GM08714 (cell line): Measurements from ENCODE around the gene RBL2.
"Not testable (repeated sequence)": the region's sequence is repeated elsewhere in the genome, so short reads cannot be mapped to it uniquely, and the experiment has no call there.

Source experiments
- H3K4me3 ChIP-seq: fragments of 200-500 bp; sonication (Bioruptor generic); 2 replicates; pipeline ENCODE4 v1.5.1; 2014; ENCODE audit warnings: mild to moderate bottlenecking, low read length, inconsistent platforms
- ZNF274 ChIP-seq: IDR thresholded peaks from 2 replicates; pipeline ENCODE4 v1.6.1; 2012; ENCODE audit warnings: mild to moderate bottlenecking, low read depth, low read length

RBL2 gene, protein sequence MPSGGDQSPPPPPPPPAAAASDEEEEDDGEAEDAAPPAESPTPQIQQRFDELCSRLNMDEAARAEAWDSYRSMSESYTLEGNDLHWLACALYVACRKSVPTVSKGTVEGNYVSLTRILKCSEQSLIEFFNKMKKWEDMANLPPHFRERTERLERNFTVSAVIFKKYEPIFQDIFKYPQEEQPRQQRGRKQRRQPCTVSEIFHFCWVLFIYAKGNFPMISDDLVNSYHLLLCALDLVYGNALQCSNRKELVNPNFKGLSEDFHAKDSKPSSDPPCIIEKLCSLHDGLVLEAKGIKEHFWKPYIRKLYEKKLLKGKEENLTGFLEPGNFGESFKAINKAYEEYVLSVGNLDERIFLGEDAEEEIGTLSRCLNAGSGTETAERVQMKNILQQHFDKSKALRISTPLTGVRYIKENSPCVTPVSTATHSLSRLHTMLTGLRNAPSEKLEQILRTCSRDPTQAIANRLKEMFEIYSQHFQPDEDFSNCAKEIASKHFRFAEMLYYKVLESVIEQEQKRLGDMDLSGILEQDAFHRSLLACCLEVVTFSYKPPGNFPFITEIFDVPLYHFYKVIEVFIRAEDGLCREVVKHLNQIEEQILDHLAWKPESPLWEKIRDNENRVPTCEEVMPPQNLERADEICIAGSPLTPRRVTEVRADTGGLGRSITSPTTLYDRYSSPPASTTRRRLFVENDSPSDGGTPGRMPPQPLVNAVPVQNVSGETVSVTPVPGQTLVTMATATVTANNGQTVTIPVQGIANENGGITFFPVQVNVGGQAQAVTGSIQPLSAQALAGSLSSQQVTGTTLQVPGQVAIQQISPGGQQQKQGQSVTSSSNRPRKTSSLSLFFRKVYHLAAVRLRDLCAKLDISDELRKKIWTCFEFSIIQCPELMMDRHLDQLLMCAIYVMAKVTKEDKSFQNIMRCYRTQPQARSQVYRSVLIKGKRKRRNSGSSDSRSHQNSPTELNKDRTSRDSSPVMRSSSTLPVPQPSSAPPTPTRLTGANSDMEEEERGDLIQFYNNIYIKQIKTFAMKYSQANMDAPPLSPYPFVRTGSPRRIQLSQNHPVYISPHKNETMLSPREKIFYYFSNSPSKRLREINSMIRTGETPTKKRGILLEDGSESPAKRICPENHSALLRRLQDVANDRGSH

DNA sequence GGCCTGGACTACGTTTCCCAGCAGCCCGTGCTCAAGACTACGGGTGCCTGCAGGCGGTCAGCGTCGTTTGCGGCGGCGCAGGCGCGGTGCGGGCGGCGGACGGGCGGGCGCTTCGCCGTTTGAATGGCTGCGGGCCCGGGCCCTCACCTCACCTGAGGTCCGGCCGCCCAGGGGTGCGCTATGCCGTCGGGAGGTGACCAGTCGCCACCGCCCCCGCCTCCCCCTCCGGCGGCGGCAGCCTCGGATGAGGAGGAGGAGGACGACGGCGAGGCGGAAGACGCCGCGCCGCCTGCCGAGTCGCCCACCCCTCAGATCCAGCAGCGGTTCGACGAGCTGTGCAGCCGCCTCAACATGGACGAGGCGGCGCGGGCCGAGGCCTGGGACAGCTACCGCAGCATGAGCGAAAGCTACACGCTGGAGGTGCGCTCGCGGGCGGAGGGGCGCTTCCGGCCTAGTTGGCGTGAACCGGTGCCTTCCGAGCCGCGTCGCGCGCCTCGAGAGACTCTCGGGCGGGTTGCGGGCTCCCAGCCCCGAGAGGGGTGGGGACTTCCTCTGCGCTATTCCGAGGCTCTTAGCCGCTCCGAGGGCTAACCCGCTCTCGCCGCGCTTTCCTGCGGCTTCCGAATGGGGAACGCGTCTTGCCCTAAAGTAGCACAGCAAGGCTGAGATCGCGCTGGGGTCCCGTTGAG, at the start of gene RBL2:
Gene RBL2 (plus strand): TSS at position 95 of the 689 bp plus-strand sequence. CDS start 86 bp downstream, at position 181.
- TF ChIP-seq ZNF274, result no peak
- H3K4me3 ChIP-seq, result peak within 1 kb of the TSS; percentile 92

DNA sequence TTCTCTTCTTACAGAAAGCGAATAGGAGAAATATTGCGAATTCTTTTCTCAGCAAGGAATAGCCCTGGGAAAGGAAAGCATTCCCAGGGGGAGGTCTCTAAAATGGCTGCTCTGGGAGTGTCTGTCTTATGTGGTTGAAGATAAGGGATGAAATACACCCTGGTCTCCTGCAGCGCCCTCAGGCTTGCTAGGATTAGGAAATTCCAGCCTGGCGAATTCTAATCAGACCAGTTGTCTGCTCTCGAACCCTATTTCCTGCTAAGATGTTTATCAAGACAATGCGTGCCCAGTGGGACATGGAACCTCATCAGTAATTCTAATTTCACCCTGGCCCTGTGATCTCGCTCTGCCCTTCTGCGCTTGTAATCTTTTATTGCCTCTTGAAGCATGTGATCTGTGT, 49.7 kb upstream of the RBL2 start:
- not testable (repeated sequence) for H3K4me3 ChIP-seq

DNA sequence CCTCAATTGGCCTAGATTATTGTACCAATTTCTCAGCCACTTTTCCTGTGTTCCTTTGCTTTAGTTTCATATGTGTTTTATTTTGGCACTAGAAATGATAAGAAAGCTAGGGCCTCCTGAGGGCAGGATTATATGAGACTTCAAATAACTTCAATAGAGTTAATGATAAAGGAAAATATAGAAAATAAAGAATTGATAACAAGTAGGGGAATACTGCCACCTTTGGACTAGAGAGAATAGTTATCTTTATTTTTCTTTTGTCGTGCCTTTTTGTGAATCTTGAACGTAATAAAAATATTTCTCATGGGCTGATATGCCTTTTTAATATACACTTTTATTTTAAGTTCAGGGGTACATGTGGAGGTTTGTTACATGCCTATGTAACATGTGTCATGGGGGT, 29.3 kb upstream of the RBL2 start:
- TF ChIP-seq ZNF274, result no peak

DNA sequence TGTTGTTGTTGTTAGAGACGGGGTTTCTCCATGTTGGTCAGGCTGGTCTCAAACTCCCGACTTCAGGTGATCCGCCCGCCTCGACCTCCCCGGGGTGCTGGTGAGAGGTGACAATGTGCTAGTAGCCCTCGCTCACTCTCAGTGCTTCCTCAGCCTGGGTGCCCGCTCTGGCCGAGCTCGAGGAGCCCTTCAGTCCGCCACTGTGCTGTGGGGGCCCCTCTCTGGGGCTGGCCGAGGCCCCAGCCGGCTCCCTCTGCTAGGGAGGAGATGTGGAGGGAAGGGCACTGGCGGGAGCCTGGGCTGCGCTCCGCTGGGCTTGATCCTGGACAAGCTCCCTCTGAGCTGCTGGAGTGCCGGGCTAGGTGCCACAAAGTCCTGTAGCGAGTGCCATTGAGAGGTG, 21.7 kb upstream of the RBL2 start:
- no peak overlapping the region for H3K4me3 ChIP-seq
- TF ChIP-seq ZNF274, result no peak

More for the DNA sequence above, 29.3 kb upstream of the RBL2 start:
- H3K4me3 ChIP-seq, result no peak overlapping the region

DNA sequence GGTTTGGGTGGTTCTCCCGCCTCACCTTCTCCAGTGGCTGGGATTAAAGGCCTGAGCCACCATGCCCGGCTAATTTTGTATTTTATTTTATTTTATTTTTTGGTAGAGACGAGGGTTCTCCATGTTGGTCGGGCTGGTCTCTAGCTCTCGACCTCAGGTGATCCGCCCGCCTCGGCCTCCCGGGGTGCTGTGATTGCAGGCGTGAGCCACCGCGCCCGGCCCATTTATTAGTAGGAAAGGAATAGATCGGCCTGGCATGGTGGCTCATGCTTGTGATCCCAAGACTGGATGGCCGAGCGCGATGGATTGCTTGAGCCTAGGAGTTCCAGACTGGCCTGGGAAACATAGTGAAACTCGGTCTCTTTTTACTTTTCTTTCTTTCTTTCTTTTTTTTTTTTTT, 20.4 kb upstream of the RBL2 start:
- no peak overlapping the region for H3K4me3 ChIP-seq
- TF ChIP-seq ZNF274, result no peak

DNA sequence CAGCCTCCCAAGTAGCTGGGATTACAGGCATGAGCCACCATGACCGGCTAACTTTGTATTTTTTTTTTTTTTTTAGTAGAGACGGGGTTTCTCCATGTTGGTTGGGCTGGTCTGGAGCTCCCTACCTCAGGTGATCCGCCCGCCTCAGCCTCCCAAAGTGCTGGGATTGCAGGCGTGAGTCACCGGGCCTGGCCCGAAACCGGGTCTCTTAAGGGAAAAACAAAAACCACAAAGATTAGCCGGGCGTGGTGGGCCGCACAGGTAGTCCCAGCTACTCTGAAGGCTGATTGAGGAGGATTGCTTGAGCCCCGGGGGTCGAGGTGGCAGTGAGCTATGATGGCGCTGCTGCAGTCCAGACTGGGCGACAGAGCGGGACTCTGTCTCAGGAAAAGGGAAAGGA, 19.9 kb upstream of the RBL2 start:
- no peak overlapping the region for H3K4me3 ChIP-seq
- TF ChIP-seq ZNF274, result no peak

DNA sequence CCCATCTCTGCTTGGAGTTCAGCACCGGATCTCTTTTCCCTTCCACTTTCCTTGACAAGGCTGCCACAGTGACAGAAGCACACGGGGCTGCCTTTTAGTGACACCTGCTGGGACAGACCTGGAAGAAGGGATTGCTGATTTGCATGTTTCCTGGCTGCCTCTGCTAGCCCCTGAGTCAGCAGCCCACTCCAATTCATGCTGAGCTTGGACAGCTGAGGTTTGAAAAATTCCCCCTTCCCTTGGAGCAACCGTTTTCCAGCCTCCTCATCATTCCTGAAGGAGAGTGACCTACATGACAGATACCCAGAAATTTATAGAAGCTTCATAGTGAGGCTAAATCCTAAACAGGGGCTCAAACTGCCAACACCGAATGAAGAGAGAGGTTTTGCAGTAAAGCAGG, 18.8 kb upstream of the RBL2 start:
- no peak overlapping the region for H3K4me3 ChIP-seq
- TF ChIP-seq ZNF274, result no peak

DNA sequence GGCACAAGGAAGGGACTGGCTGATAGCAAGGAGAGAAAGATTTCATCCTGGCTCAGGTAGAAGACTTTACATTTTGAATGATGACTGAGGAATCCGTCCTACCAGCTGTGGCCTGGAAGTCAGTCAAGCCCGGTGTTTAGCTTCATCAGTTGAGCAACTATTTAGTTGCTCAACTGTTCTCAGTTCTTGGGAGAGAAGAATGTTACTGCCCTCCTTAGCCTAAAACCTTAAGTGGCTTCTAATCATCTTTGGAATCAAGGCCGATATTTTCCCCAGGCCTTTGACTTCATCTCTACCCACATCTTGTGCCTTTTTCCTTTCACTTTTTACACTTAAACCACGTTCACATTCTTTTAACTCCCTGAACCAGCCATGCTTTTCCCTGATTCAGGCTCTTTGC, 17.3 kb upstream of the RBL2 start:
- no peak for TF ChIP-seq ZNF274

DNA sequence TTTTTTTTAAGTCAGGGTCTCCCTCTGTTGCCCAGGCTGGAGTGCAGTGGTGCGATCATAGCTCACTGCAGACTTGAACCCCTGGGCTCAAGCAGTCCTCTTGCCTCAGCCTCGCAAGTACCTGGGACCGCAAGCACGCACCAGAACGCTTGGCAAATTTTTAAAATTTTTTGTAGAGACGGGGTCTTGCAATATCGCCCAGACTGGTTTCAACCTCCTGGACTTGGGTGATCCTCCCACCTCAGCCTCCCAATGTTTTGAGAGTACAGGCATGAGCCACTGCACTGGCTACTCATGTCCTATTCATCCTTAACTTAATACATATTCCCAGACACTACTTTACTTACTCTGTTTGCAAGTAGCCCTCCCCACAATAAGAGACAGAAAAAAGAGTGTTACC, 16.3 kb upstream of the RBL2 start:
- TF ChIP-seq ZNF274, result no peak
- H3K4me3 ChIP-seq, result no peak overlapping the region

More for the DNA sequence above, 17.3 kb upstream of the RBL2 start:
- no peak overlapping the region for H3K4me3 ChIP-seq

DNA sequence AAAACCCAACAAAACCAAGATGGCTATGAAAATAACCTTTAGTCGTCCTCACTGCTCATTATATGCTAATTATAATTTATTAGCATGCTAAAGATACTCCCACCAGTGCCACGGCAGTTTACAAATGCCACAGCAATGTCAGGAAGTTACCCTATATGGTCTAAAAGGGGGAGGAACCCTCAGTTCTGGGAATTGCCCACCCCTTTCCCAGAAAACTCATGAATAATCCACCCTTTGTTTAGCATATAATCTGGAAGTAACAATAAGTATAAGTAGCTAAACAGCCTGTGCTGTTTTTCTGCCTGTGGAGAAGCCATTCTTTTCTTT, 14.9 kb upstream of the RBL2 start:
- H3K4me3 ChIP-seq, result not testable (repeated sequence)

DNA sequence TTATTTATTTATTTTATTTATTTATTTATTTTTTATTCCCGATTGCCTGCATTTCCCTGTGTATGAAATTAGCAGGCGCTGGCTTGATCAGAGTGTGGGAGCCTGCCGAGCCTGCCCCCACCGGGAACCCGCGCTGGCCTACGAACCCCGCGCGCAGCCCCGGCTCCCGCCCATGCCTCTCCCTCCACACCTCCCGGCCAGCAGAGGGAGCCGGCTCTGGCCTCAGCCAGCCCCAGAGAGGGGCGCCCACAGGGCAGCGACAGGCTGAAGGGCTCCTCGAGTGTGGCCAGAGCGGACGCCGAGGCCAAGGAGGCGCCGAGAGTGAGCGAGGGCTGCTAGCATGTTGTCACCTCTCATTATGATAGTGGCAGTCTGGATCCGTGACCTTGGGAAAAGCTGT, 13.0 kb upstream of the RBL2 start:
- no peak overlapping the region for H3K4me3 ChIP-seq
- no peak for TF ChIP-seq ZNF274

DNA sequence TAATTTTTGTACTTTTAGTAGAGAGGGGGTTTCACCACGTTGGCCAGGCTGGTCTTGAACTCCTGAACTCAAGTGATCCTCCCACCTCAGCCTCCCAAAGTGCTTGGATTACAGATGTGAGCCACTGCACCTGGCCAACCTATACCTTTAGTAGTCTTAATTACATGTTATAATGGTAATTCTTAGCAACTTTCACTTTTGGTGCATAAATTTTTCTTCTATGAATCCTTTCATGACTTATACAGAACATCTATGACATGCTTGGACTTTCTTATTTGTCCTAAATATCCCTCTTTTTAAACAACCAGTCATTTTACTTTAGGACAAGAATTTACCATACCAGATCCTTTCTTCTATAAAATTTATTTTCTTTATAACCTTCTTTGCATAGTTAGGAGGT, 10.3 kb upstream of the RBL2 start:
- not testable (repeated sequence) for H3K4me3 ChIP-seq

DNA sequence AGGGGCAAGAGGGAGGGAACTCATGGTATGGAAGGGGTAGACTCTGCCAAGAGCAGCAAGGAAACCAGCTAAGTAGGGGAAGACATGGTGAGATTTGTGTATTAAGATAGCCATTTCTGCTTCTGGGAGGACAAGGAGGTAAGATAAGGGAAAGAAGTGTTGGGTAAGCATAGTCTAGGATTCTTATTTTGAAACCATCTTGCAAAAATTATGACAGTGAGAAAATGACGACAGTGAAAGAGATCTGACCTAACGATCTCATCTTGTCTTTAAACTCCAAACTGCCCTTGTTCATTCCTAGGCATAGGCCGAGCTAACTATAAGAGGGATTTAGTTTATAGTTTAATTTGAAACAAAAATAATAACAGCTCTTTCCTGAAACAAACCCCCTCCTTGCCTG, 5.6 kb upstream of the RBL2 start:
- no peak overlapping the region for H3K4me3 ChIP-seq
- no peak for TF ChIP-seq ZNF274

DNA sequence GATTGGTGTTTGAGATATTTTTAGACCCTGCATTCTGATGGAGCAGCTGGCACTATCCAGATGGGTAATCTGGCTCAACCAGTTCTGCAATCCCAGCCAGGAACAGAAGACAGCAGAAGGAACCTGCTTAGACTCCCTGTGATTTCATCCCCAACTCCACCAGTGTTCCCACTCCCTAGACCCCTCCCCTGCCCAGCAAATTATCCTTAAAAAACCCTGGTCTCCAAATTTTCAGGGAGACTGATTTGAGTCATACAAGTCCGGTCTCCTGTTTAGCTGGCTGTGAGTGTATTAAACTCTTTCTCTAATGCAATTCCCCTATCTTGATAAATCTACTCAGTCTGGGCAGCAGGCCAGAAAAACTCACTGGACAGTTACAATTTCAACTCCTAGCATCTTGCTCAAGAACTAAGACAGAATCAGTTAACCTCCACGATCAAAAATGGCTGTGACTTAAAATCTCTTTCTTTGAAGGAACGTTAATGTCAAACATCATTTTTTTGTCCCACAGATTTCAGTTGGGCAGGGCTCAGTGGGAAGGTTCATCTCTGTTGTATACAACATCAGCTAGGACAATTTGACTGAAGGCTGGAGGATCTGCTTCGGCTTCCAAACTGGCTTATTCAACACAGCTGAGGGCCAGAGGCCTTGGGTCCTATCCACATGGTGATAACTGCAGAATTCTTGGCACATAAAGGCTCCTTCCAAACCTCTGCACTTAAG, 4.9 kb upstream of the RBL2 start:
- H3K4me3 ChIP-seq, result no peak overlapping the region
- no peak for TF ChIP-seq ZNF274
